ENCODE data around the gene LAMB1.

The LAMB1 gene

DNA sequence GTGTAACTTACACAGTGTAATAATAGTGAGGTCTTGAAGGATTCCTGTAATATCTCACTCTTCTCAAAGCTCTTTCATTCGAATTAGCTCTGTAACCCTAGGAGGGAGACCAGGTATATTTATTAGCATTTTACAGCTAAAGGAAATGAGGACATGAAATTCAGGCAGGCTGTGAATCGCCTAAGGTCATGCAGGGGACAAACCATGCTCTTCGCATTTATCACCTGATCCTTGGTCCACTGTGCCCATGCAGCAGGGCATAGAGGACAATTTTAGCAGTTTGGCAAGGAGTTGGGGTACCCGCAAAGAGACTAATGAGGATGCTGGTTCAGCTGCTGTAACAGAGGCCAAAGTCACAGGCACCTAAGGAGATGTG is 14.8 kb upstream of the LAMB1 start:
- DNase-seq (ENCODE audit: low spot score): no peak

DNA sequence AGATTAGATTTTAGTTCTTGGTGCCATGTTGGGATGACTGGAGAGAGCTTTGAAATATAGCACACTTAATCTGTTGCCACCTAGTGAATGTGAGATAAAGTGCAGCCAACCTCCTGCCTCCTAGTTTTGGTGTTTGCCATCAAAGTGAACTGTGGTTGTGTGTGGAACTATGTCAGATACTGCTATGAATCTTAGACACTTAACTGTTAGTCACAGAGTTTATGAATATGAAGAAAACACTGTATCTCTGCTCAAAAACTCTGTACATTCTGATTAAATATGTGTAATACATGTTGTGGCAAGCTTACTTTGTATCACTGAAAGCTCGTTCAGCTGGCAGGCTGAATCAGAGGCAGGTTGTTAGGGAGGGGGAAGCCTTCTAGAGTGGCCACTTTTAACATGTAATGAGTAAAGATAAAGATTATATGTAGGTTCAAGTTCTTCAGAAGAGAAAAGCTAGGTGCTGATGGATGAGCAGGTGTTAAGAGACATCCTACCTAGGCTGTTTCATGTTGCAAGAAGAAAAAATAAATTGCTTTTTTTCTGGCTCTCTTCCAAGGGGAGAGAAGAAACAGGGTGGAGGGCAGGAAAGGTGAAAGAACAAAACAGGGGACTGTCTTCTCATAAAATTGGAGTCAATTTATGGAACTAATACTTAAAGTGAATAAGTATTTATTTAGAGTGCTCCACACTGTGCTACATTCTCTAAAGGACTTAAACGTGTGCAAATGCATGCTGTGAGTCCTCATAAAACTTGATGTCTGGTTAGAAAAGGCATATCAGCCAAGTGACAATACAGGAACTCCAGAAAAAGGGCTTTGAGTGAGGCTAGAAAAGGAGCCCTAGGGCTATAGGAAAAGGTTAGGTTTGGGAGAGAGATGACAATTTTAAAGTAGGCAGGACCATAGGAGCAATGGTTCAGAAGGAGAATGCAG is 14.1 kb upstream of the LAMB1 start:
- DNase-seq (ENCODE audit: low spot score): peak; percentile 18

DNA sequence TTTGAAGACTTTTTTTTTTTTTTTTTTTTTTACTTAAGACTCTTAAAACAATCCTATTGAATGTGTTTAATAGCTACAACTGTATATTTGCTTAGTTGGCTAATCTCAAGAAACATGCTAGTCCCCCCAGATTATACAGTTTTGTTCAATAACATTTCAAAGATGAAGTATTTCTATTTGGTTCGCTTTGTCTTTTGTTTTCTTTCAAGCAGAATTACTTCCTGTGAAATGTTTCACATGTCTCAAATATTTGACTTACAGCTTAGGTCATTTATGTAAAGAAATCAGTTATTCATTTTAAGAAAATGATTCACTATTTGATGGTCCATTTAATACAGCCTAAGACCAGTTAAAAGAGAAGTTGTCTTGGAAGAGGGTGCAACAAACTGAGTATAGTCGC is 12.8 kb upstream of the LAMB1 start:
- no peak for DNase-seq (ENCODE audit: low spot score)

DNA sequence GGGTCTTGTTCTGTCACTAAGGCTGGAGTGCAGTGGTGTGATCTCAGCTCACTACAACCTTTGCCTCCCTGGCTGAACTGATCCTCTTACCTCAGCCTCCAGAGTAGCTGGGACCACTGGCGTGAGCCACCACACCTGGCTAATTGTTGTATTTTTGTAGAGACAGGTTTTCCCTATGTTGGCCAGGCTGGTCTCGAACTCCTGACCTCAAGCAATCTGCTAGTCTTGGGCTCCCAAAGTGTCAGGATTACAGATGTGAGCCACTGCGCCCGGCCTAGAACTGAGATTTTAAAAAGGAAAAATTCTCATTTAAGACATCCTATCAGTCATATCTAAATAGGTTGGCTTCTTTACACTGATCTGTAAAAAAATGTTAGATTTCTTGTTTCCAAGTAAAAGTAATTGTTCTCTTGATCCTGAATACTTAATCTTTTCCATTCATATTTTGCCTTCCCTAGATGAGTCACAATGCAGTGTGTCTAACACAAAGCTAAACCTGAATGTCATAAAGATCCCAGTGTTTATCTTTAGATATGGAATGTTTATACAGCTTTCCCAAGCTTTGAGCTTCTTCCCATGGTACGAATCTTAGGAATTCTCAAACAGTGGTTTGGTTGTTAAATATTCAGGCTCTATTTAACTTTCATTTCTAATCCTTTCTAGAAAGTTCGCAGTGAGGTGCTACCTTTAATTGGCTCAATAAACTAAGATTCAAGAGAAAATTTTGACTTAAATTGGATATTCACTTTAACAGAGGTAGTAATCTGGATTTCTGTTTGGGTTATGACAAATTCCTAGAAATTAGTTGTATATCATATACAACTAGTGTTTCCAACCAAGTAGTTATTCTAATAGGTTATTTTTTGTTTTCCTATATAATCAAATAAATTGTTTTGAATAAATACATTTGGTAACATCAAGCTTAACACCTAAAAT is 12.1 kb upstream of the LAMB1 start:
- DNase-seq (ENCODE audit: low spot score): no peak

- no peak for DNase-seq (ENCODE audit: low spot score)
Measured at GRCh38 chr7:108014215-108014614, 11.3 kb upstream of the LAMB1 start.

- no peak for DNase-seq (ENCODE audit: low spot score)
Measured at GRCh38 chr7:108012499-108013430, 9.8 kb upstream of the LAMB1 start.

DNA sequence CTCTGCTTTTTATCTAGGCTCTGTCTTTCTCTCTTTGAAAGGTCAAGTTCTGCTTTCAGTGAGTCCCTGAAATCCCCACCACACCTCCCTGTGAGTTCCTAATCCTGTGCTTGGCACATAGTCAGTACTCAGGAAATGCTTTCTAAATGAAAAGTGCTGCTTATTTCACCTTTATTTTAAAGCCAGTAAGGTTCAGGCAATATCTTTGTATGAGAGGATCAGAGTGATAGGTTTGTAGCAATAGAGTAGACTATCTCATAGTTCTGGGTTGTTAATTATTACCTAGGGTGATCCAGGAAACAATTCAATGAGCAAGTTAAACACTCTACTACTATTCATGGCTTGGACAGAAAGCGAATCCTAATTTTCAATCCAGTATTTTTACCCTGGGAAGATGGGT is 7.4 kb upstream of the LAMB1 start:
- no peak for DNase-seq (ENCODE audit: low spot score)

- no peak for DNase-seq (ENCODE audit: low spot score)
Measured at GRCh38 chr7:108009873-108010272, 6.9 kb upstream of the LAMB1 start.

DNA sequence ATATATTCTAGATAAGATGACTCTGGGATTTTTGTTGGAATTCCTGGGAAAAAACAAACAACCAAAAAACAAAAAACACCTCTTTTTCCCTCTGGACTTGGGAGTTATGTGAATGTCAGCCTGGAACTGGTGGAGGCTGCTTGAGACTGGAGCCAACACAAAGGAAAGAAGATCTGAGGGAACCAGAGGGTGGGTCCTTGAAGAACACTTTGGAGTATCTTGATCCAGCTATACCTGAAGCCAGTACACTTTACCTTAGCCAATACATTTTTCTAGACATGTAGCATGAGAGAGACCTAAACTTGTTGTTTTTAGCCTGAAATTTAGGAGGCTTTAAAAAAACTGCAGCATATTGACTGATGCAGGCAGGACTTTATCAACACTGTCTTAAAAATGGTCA is 5.9 kb upstream of the LAMB1 start:
- DNase-seq (ENCODE audit: low spot score): no peak

DNA sequence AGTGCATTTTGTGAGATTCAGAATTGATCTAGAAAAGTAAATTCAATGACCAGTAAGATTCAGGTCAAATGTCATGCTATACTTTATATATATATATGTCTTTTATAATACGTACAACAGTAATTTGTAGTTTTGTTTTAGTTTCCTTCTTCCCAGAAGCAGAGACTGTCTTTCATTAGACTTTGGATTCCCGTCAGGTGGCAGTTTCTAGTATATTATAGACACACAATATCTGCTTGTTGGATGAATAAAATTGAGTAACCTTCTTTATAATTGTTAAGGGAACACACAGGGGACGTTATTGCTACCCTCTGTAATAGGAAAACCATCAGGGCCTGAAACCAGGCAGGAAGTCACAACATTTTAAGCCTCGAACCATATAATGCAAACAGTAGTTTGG is 5.3 kb upstream of the LAMB1 start:
- no peak for DNase-seq (ENCODE audit: low spot score)

- no peak for DNase-seq (ENCODE audit: low spot score)
Measured at GRCh38 chr7:108007762-108008161, 4.8 kb upstream of the LAMB1 start.

- DNase-seq (ENCODE audit: low spot score): no peak
Measured at GRCh38 chr7:108007261-108007660, 4.3 kb upstream of the LAMB1 start.

- DNase-seq (ENCODE audit: low spot score): no peak
Measured at GRCh38 chr7:108004220-108005142, 1.5 kb upstream of the LAMB1 start.

DNA sequence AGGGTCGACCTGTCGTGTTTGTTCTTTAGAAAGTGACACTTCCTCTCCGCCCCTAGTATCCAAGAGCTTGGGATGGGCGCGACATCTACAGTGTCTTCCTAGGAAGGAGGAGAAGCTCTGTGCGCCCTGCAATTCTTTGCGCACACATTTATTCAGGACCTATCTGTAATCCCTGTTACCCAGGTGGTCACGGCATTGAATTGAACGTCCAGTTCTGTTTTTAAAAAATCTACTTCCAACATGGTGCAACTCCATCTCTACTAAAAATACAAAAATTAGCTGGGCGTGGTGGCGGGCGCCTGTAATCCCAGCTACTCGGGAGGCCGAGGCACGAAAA is 606 bp upstream of the LAMB1 start:
- no peak for DNase-seq (ENCODE audit: low spot score)

DNA sequence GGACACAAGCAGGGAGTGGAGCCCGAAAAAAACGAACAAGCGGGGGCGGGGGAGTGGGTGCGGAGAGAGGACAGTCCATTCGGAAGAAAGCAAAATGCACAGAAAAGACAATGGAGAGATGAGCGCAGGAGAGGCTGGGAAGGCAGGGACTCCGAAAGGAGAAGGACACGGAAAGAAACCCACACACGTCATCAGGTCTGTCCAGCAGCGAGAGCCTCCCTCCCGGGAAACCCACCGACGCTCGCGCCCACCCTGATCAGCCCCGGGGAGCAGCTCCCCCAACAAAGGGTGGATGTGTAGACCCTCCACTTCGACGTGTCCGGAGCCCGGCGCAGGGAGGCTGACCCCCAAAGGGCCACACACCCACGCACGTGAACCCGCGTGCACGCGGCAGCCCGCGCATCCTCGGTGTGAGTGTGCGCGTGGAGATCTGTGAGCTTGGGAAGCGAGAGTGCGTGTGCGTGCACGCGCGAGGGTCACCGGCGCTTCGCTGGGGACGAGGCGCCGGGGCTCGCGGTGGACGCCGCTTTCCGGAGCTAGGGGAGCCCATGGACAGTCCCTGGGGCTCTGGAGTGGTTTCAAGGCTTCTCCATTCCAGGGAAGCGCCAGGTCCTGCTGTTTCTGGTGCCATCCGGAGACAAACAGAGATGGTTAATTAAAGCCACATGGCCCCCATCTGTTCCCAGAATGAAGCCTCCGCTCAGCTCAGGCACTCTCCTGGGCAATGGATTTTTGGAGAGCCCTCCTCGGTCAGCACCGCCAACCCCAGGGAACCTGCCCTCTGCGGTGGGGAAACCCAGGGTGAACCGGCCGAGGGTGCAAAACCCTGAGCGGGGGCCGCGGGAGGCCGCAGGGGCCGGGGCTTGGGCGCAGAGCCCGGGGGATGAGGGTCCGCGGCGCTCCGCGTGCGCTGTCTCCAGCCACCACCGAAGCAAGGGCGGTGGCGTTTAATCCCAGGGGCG is 916 bp downstream of the LAMB1 start:
- DNase-seq (ENCODE audit: low spot score): no peak

GRCh38 chr7:108000875-108001763 is 1.8 kb downstream of the LAMB1 start:
- DNase-seq (ENCODE audit: low spot score): no peak

DNA sequence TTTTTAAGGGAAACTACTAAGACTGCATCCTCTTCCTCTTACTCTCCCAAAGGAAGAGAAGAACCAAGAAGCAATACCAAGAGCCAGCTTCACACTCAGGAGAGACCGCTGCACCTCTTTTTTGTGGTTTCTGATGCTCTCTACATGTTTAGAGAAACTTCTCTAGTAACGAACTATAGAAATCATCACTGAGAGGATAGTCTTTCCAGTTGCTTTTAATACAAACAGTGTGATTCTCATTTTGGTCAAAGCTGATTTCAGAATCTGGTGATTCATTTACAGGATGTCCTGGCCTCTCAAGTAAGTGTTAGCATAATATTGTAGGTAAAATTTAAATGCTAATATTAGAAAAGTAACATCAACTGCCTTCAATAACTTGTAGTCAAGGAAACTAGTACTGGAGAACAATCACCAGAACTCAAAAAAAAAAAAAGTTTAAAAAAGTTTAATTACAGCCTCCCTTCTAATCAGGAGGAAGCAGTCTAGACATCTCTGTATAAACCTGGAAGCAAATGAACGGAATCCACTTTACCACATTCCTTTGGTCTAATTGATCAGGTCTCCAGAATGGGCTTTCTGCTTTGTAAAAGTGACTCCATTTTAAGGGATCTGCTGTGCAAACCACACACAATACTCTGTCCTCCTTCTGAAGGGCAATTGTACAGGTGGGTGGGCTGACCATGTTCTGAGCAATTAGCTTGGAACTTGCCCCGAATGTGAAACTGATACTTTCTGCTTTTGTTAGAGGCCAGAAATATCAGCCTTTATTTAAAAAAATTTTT is 3.0 kb downstream of the LAMB1 start:
- no peak for DNase-seq (ENCODE audit: low spot score)

All from activated CD4-positive, alpha-beta T cell treated with anti-CD3 and anti-CD28 coated beads, Interleukin-2, Interleukin-4, amounts not matched to agents 100 ng/mL and 50 ng/mL, durations not matched to agents 16 hours and 8 hours (primary cell).